Peyer's patch (tissue), 4 donors: ENCODE data around the gene CNTNAP5. TPM values are rescaled to one million over a fixed set of nuclear protein-coding genes. Genes with fewer than 3 reads are reported as not detected.
"Not testable (repeated sequence)": the region's sequence is repeated elsewhere in the genome, so short reads cannot be mapped to it uniquely, and the experiment has no call there.

Experiments
- DNase-seq, 3 donors: peaks; one replicate each; pipeline ENCODE4 v3.0.0-alpha.2; 2017 to 2019
- H3K27ac ChIP-seq, 4 donors: fragments of 200-600 bp; sonication (generic); one replicate each; pipeline ENCODE4 v1.5.1; 2016 to 2019
- H3K27me3 ChIP-seq, 2 donors: fragments of 200-600 bp; sonication (generic); one replicate each; pipeline ENCODE4 v1.5.1; 2019
- H3K36me3 ChIP-seq, 3 donors: fragments of 200-600 bp; sonication (generic); one replicate each; pipeline ENCODE4 v1.5.1; 2016 to 2019
- H3K4me1 ChIP-seq, 4 donors: fragments of 200-600 bp; sonication (generic); one replicate each; pipeline ENCODE4 v1.5.1; 2016 to 2019
- H3K4me3 ChIP-seq, 4 donors: fragments of 200-600 bp; sonication (generic); 1 replicate in 3 of 4; 2 replicates in 1 of 4; pipeline ENCODE4 v1.5.1; 2016 to 2019; ENCODE audit warnings: mild to moderate bottlenecking in 1 of 4
- H3K9me3 ChIP-seq, 4 donors: fragments of 200-600 bp; sonication (generic); one replicate each; pipeline ENCODE4 v1.5.1; 2016 to 2019; ENCODE audit warnings: mild to moderate bottlenecking in 1 of 4
- POLR2A ChIP-seq, 2 donors: fragments of 450-650 bp; IDR thresholded peaks; one replicate each; pipeline ENCODE4 v1.5.1; 2017; ENCODE audit warnings: antibody characterized with exemption in 2 of 2, mild to moderate bottlenecking in 2 of 2, moderate library complexity in 2 of 2
- total RNA-seq, 4 donors: library from RNA; depleted of rRNA; stranded (reverse); fragments of >200 nt; gene quantifications; one replicate each; pipeline ENCODE4 v1.1.0, GENCODE V29; 2016
- TF ChIP-seq, protein P1 (sequence below), 6 experiments: fragments of 450-650 bp in 4 of 6; fragments of 200-600 bp in 2 of 6; sonication (generic) in 1 of 6; IDR thresholded peaks; one replicate each; pipeline ENCODE4 v1.5.1; 2017 to 2019; ENCODE audit warnings: antibody characterized with exemption in 6 of 6, mild to moderate bottlenecking in 3 of 6, moderate library complexity in 1 of 6

Gene CNTNAP5
- total RNA-seq, 4 donors from 2014 or later, result not detected

- Histone ChIP-seq H3K27me3 (no peaks in the 10 kb centered on the region), H3K9me3 (peaks cover 0 to 2% (median 0%) of the 10 kb centered on the region in 4 donors), H3K4me3 (no peak overlapping the region), H3K4me1 (no peaks in the 10 kb centered on the region), H3K27ac (no peak overlapping the region), H3K36me3 (no peaks in the 10 kb centered on the region)
- TF ChIP-seq POLR2A (IDR thresholded peaks at IDR 0.05), result no peak
- TF ChIP-seq, protein P1, sequence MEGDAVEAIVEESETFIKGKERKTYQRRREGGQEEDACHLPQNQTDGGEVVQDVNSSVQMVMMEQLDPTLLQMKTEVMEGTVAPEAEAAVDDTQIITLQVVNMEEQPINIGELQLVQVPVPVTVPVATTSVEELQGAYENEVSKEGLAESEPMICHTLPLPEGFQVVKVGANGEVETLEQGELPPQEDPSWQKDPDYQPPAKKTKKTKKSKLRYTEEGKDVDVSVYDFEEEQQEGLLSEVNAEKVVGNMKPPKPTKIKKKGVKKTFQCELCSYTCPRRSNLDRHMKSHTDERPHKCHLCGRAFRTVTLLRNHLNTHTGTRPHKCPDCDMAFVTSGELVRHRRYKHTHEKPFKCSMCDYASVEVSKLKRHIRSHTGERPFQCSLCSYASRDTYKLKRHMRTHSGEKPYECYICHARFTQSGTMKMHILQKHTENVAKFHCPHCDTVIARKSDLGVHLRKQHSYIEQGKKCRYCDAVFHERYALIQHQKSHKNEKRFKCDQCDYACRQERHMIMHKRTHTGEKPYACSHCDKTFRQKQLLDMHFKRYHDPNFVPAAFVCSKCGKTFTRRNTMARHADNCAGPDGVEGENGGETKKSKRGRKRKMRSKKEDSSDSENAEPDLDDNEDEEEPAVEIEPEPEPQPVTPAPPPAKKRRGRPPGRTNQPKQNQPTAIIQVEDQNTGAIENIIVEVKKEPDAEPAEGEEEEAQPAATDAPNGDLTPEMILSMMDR (IDR thresholded peaks at IDR 0.05), result no peak
- no peak for DNase-seq
These were observed 310.0 kb downstream of the CNTNAP5 start for GRCh38 chr2:124335058-124335457.

DNA sequence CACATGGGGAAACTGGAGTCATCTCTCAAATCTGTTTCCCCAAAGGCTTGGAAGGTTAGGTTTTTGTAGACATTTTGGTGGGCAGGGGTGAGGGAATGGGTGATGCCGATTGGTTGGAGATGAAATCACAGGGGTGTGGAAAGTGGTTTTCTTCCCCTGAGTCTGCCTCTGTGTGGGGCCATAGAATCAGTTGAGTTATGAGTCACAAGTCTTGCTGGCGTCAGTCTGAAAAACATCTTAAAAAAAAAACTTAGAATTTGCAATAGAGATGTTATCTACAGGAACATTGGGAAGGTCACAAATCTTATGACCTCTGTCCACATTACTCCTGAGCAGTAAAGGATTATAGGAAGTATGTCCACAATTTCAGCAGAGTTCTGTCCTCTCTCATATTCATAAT, 314.6 kb downstream of the CNTNAP5 start:
- Histone ChIP-seq H3K9me3 (peaks cover 0 to 2% (median 0%) of the 10 kb centered on the region in 4 donors), H3K27ac (no peak overlapping the region), H3K27me3 (no peaks in the 10 kb centered on the region), H3K36me3 (no peaks in the 10 kb centered on the region), H3K4me3 (no peak overlapping the region), H3K4me1 (no peaks in the 10 kb centered on the region)
- TF ChIP-seq, protein P1 (IDR thresholded peaks at IDR 0.05), result no peak
- no peak for DNase-seq

- Histone ChIP-seq H3K27me3 (no peaks in the 10 kb centered on the region), H3K4me1 (no peaks in the 10 kb centered on the region), H3K36me3 (no peaks in the 10 kb centered on the region), H3K27ac (no peak overlapping the region), H3K9me3 (no peaks in the 10 kb centered on the region), H3K4me3 (no peak overlapping the region)
- TF ChIP-seq, protein P1 (IDR thresholded peaks at IDR 0.05), result no peak
- no peak for TF ChIP-seq POLR2A (IDR thresholded peaks at IDR 0.05)
- DNase-seq, result no peak
These were observed 318.9 kb downstream of the CNTNAP5 start for GRCh38 chr2:124343827-124344498.

DNA sequence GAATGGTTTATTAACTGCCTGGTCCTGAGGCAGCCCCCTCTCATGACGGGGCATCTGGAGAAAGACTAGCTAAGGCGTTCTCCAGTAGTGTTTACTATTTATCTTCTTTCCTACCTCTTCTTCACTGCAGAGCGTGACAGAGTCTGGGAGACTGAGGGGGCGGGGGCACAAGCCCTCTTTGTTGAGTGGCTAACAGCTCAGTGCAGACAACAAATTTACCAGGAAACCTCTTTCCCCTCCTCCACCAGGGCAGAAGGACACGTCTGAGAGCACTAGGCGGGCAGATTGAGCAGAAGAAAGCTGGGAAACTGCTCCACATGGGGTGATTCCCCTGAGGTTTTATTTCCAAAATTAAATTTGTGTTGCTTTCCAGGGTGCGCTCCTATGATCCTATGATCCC, 322.1 kb downstream of the CNTNAP5 start:
- no peak overlapping the region for H3K27ac ChIP-seq
- no peak for DNase-seq
- H3K4me1 ChIP-seq, result no peaks in the 10 kb centered on the region
- no peak for TF ChIP-seq POLR2A (IDR thresholded peaks at IDR 0.05)
- TF ChIP-seq, protein P1 (IDR thresholded peaks at IDR 0.05), result no peak
- no peaks in the 10 kb centered on the region for H3K36me3 ChIP-seq
- H3K9me3 ChIP-seq, result no peaks in the 10 kb centered on the region
- no peak overlapping the region for H3K4me3 ChIP-seq
- no peaks in the 10 kb centered on the region for H3K27me3 ChIP-seq

- Histone ChIP-seq H3K27me3 (no peaks in the 10 kb centered on the region), H3K27ac (no peak overlapping the region), H3K4me1 (no peaks in the 10 kb centered on the region), H3K9me3 (no peaks in the 10 kb centered on the region), H3K36me3 (no peaks in the 10 kb centered on the region), H3K4me3 (no peak overlapping the region)
- no peak for DNase-seq
- TF ChIP-seq POLR2A (IDR thresholded peaks at IDR 0.05), result no peak
- TF ChIP-seq, protein P1 (IDR thresholded peaks at IDR 0.05), result no peak
These were observed 328.6 kb downstream of the CNTNAP5 start for GRCh38 chr2:124353656-124354055.

DNA sequence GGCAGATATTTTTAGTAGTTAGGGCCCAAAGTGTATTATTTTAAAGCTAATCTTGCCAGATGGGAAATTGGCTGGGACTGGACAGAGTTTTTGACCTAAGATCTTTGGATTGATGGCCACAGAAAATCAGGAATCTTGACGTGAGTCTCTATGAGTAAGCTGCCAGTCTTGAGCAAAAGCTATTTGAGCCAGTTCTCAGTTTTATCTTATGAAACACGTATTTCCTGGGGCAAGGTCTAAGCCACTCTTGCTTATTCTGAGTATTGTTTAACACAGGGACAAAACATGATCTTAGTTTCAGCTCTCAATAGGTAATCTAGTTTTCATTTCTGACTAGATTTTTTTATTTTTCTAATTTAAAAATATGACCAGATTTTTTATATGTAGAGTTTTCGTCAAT, 329.4 kb downstream of the CNTNAP5 start:
- no peaks in the 10 kb centered on the region for H3K9me3 ChIP-seq
- H3K27ac ChIP-seq, result no peak overlapping the region
- H3K4me1 ChIP-seq, result no peaks in the 10 kb centered on the region
- no peak for TF ChIP-seq POLR2A (IDR thresholded peaks at IDR 0.05)
- TF ChIP-seq, protein P1 (IDR thresholded peaks at IDR 0.05), result no peak
- H3K27me3 ChIP-seq, result no peaks in the 10 kb centered on the region
- H3K36me3 ChIP-seq, result no peaks in the 10 kb centered on the region
- no peak overlapping the region for H3K4me3 ChIP-seq
- DNase-seq, result no peak

- DNase-seq, H3K9me3 ChIP-seq, H3K36me3 ChIP-seq, H3K4me3 ChIP-seq, H3K4me1 ChIP-seq, H3K27ac ChIP-seq, H3K27me3 ChIP-seq: not testable (repeated sequence)
These were observed 336.9 kb downstream of the CNTNAP5 start for GRCh38 chr2:124361966-124362365.
